T-helper 22 cell (primary cell): Measurements from ENCODE around the gene WDR27.
"Not testable (repeated sequence)": the region's sequence is repeated elsewhere in the genome, so short reads cannot be mapped to it uniquely, and the experiment has no call there.

Experiments used
- DNase-seq: peaks from one replicate; pipeline ENCODE4 v3.0.0-alpha.2; 2020; ENCODE audit warnings: low read depth

Gene WDR27

DNA sequence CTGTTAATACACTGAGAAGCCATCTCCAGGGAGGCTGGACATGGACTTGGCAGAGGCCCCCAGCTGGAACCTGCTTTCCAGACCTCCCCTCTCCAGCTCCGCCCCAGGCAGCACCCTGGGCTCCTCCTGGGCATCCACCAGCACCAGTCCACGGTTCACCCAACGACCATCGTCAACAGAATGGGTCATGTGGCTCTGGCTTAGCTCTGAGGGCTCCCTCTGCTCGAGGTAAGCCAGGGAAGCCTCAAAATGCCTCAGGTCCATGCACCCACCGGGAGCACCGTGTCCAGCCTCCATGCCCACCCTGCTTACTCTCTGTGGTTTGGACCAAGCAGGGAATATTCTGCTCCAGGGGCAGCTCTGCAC lies 40.5 kb downstream of the WDR27 start:
- no peak for DNase-seq

DNA sequence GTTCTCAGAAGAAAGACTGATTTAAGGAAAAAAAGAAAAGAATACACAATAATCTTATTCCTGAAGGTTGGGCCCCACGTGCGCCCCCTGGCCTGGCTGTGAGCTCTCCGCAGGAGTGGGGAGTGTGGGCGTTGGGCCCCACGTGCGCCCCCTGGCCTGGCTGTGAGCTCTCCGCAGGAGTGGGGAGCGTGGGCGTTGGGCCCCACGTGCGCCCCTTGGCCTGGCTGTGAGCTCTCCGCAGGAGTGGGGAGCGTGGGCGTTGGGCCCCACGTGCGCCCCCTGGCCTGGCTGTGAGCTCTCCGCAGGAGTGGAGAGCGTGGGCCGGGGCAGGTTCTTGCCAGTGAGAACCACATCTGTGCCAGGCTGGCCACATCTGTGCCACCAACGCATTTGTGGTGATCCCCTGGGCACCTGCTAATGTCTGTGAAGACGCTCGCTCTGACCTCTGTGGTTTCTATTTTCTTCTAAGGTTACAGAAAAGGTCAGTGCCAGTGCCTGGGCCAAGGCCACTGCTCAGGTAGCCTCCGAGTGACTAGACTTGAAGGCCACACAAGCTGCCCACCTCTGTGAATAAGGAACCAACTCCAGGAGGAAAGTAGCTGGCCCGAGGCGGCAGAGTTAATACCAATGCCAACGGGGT lies 41.0 kb downstream of the WDR27 start:
- no peak for DNase-seq

DNA sequence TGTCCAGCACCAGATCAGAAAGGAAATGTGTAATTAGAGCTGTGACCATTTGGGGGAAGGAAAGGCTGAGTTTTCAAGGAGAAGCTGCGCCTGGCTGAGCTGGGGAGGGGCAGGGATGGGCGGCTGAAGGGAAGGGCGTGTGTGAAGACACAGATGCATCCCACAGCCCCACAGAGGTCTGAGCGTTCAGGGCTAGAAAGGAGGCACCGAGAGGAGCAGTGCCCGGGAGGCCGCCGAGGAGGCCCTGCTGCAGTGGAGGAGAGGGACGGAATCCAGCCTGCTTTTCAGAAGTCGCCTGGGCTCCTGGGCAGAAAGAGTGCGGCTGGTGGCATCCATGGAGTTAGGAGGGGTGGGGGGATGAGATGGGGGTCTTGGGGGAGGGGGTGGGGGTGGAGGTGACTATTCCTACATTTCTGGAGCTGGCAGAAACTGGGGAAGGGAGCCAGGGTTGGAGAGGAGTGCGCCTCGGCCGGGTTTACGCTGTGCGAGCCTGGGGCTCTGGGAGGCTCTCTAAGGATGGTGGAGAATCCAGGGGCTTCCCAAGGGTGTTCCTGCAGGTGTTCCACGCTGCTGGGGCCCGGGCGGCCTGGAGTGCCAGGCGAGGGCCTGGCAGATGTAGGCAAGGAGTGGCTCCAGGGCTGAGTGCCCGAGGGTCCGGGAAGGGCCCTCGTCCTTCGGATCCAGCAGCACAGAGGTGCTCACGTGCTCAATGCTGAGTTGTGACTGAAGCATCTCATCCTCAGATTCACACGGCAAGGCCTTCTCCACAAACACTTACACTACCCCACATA lies 41.8 kb downstream of the WDR27 start:
- DNase-seq: no peak

DNA sequence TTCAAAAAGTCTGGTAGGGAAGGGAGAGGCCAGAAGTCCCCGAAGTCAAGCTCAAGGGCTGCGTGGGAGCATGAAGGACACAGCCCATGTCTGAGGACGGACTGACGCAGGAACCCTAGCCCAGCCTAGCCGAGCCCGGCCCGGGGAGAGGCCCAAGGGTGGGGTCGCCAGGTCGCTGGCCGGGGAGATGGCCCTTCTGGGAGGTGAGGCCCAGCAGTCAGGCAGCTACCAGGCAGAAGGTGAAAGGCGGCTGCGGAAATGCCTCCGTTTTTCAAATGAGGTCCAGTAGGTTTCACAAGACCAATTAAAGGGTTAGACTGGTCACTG lies 44.6 kb downstream of the WDR27 start:
- no peak for DNase-seq

DNA sequence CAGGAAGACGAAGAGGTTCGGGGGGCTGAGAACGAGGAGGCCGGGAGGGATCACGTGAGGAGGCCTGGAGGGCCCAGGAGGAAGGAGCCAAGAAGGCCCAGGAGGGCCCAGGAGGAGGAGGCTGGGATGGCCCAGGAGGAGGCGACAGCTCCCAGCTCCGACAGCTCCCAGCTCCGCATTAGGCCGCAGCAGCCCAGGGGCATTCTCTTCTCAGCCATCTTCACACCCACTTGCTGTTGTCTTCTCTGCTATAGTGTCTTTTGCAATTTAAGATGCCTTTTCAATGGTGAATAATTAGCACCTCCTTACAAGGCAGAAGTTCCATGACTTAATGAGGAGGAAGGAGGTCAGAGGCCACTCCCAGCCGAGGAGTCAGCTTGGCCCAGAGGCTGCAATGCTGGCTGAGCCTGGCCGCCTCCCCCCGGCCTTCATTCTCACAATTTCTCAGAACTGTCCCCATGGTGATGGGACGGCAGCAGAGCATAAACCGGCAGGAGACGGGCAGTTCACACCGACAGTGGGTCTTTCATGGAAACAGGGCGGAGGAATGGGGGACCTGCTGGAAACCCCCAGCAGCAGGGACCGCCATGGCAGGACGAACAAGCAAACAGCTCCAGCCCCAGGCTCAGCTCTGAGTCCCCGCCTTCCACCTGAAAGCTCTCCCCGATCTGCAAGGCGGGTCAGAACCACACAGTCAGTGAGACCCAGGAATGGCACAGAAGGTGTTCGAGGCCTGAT lies 45.1 kb downstream of the WDR27 start:
- no peak for DNase-seq

DNA sequence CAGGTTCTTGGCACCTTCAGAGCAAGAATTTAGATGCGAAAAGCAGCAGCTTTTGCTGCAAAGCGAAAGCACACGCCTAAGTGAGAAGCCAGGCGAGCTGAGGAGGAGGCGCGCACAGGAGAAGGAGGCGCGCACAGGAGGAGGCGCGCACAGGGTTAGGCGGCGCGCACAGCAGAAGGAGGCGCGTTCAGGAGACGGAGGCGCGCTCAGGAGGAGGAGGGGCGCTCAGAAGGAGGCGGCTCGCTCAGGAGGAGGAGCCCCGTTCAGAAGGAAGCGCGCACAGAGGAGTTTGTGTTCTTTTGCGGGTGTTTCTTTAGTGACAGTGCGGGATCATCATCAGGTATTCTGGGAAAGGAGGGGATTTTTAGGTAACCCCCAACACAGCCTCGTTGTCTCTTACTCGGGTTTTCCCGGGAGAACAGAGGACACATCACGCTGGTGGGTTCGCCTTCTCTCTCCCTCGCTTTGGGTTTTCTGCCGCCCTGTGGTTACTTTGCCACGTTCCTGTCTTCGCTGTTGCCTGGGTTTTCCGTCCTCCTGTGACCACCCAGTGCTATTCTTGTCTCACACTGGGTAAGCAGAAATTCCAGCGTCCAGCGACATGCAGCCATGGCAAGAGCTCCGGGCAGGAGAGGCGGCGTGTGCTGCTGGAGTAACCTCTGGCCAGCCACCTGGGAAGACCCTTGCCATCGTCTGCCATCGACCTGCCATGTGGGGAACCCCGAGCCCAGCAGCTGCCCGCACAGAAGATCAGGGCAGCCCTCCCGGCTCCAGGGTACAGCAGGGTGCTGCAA lies 47.0 kb downstream of the WDR27 start:
- peak; percentile 48 for DNase-seq

DNA sequence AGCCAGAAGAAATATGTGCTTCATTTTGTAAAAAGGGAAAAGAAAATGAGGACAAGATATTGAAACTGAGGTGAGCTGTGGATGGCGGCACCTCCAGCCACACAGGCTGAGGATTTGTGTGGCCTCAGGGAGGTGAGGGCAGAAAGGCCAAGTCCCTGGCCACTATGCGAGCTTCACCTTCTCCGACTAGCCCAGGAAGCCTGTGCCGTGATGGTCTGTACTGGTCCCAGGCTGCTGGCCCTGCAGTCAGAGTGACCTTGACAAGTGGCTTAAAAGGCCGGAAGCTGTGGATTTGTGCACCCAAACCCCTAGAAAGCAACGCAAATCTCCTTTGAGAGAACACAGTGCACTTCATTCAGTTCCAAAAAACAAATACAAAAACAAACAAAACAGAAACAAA lies 48.1 kb downstream of the WDR27 start:
- no peak for DNase-seq

DNA sequence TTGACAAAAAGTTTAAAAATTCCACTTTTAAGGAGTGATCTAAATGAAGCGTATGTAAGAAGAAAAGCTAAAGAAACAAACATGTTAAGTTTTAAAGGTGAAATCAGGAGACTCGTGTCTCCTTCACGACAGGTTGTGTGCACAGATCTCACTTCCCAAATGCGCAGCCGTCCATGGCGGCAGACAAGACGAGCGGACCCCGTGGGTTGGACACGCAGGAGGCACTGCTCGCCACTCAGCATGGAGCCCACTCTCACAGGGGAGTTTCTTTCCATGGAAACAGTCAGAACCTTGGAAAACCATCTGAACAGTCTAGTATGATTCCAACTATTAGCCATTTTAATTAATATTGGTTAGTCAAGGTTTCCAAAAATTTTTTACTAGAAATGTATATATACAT lies 48.9 kb downstream of the WDR27 start:
- no peak for DNase-seq

DNA sequence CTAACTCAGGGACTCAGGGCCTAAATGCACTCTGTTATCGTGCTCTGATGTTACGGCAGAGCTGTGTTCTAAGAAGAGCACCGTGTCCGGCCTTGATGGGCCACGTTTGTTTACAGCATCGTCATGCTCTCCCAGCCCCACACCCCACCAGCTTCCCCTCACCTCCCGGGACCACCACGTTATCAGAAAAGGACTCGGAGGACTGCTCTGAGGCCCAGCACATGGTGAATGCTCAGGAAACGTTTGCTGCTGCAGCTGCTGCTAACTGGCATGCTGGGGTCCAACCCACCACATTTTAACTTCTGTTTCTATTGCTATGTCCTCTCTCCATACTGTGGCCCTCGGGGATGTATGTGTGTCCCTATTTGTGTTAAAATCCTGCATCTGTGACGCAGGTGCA lies 50.3 kb downstream of the WDR27 start:
- DNase-seq: no peak

DNA sequence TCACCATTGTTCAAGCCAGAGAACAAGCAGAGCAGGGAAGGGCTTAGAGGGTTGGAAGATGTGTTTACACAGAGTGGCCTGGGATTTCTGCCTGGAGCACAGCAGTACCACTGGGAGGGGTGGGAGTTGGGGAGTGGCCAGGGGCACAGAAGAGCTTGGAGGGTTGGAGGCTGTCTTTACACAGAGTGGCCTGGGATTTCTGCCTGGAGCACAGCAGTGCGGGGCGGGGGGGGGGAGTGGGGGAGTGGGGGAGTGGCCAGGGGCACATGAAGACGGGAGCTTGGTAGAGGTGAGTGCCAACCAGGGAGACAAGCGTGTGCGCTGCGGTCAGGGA lies 50.9 kb downstream of the WDR27 start:
- no peak for DNase-seq

DNA sequence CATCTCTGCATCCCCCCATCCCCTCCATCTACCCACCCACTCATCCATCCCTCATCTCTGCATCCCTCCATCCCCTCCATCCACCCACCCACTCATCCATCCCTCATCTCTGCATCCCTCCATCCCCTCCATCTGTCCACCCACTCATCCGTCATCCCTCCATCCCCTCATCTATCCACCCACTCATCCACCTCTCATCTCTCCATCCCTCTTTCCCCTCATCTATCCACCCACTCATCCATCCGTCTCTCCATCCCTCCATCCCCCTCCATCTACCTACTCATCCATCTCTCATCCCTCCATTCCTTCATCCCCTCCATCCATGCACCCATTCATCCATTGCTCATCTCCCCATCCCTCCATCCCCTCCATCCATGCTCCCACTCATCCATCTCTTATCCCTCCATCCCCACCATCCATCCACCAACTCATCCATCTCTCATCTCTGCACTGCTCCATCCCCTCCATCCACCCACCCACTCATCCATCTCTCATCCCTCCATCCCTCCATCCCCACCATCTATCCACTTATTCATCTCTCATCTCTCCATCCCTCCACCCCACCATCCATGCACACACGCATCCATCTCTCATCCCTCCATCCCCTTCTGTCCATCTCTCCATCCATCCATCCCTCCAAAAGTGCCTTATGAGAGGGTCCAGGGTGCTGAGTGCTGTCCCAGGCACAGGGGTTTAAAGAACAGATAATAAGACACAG lies 51.4 kb downstream of the WDR27 start:
- no peak for DNase-seq

DNA sequence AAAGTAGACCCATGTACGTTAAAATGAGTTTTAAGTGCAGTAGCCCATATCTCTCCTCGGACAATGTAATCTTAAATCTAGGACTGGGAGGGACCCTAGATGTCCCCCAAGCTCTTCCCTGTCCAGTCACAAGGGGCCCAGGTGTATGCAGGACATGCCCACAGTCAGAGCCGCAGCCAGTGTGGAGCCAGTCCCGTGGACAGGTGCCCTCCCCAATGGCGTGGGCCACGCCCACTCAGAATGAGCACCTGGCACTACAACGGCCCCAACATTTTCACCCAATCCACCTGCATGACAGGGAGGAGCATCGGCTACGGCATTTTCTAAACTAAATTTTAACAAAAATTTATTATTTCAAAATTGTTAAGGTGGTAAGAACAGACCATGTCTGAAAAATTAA lies 53.2 kb downstream of the WDR27 start:
- no peak for DNase-seq

DNA sequence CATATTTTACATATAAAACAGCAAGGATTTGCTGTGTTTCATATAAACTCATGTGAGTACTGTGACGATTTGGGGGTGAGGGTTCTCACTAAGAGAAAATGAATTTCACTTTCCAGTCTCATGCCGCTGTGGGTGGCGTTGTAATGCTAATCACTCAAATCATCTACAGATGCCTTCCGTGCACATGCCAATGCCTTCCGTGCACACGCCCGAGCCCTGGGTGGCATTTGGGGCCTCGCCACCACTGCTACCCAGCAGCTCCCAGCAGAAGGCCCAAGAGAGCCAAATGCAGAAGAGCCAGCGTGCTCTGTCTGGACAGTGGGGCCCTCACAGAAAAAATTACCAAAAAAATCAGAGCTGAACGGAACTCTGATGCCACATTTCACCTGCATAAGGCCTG lies 53.7 kb downstream of the WDR27 start:
- no peak for DNase-seq

DNA sequence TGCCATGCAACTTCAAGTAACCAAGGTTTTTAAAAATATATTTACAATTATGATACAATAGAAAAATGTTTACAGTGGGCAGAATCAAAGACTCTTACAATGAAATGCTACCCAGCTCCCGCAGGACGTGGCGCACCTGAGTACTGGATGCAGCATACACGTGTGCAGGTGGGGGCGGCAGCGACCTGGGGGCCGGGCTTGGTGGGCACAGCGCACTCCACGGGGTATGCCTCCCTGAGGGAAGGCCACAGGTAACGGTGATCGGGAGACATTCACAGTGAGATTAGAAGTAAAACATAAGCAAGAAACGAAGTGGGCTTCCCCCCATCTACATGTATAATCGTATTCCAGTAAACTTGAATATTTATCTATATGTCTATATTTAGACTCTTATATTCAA lies 54.2 kb downstream of the WDR27 start:
- DNase-seq: no peak

DNA sequence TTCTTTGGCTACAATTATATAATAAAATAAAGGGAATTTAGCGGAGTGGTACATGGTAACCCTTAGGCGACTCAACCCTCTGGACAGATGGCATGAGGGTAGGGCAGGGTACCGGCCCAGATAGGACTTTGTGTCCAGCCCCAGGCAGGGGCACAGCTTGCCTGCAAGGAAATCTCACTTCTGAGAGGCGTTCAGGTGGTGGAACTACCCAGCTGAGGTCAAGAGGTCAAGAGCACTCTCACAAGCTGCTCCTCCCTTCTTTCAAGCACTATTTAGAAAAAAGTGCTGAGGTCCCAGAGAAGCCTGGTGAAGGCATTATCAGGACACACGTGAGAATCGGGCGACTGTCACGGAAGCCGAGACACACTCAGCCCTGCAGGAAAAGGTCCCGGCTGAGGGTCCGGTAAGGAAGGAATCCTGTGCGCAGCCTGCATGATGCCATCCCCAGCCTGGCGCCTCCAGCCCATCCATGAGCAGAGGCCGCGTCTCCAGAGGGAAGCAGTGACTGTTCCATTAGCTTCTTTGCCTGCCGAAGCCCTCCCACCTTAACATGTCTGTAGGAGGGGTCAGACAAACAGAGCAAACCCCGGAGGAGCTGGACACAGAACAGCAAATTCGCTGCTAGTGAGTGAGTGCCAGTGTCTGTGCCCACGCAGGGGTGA lies 54.8 kb downstream of the WDR27 start:
- DNase-seq: no peak

DNA sequence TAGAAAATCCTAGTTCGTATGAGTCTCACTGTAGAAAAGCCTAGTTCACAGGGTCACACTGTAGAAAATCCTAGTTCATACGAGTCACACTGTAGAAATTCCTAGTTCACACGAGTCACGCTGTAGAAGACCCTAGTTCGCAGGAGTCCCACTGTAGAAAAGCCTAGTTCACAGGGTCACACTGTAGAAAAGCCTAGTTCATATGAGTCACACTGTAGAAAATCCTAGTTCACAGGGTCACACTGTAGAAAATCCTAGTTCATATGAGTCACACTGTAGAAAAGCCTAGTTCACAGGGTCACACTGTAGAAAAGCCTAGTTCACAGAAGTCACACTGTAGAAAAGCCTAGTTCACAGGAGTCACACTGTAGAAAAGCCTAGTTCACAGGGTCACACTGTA lies 56.4 kb downstream of the WDR27 start:
- DNase-seq: not testable (repeated sequence)

DNA sequence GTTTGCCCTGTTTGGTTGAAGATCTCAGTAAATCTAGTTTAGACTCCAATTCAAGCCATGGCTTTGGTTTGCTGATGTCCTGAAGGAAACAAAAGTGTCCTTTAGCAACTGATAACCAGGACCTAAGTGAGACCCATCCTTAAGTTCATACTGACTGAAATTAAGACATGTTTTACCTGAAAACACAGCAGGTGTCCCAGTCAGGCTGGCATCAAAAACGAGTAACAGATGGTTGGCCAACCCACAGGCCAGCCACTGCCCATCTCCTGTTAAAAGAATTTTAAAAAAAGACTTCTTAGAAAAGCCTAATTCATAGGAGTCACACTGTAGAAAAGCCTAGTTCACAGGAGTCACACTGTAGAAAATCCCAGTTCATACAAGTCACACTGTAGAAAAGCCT lies 58.3 kb downstream of the WDR27 start:
- DNase-seq: no peak

DNA sequence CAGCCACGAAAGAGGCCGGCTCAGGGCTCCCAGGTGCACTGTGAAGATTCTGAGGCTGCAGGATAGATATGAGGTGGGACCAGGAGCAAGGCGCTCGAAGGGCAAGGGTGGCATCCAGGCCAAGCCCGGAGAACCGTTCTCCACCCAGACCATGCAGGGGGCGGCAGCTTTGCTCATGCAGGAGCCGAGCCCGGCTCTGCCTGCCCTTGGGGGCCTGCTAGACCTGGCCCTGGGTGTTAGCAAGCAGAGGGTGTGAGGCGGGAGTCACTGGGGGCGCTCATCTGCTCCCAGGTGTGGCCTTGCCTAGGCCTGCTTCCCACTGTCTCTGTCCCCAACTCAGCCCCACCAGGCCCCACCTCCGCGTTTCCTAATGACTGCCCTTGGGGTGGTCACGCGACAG lies 59.4 kb downstream of the WDR27 start:
- no peak for DNase-seq

DNA sequence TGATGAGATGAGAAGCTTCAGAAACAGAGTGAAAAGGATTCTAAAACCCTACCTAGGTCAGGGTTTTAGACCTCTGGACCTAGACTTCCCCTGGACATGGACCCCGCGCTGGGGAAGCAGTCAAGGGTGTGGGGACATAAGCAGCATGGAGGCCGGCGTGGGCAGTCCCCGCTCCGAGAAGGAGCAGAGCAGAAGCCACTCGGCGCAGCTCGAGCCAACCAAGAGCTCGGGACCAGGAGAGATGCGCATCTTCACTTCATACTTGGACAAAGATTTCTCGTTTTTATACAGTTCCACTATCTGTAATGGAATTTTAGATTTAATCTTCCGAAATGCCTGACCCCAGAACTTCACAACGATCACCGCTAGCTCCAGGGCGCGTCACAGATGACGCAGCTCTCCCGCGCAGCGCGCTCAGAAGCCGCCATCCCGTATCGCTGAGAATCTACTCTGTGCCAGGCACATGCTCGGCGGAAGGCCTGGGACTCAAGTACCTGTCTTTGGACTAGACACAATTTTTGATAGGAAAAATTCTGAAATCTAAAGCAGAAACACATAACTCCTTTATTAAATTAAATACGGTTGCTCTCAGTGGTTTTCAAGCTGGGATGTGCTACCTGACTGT lies 60.3 kb downstream of the WDR27 start:
- DNase-seq: no peak

DNA sequence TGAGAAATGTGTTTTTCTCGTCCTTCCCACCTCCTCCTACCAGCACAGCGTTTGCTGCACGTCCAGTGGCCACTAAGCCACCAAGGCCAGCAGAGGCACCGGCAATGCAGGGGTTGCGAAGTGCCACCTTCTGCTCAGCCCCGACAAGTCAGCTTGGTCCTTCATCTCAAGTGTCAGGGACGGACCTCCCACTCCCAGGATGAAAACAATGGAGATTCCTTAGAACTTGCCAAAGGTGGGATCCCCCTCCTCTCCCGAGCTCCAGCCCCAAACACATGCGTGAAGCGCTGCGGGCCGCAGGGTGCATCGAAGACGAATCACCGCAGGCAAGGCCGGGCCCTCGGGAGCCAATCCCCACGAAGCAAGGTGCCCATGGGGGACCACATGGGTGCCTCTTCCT lies 60.8 kb downstream of the WDR27 start:
- DNase-seq: no peak

DNA sequence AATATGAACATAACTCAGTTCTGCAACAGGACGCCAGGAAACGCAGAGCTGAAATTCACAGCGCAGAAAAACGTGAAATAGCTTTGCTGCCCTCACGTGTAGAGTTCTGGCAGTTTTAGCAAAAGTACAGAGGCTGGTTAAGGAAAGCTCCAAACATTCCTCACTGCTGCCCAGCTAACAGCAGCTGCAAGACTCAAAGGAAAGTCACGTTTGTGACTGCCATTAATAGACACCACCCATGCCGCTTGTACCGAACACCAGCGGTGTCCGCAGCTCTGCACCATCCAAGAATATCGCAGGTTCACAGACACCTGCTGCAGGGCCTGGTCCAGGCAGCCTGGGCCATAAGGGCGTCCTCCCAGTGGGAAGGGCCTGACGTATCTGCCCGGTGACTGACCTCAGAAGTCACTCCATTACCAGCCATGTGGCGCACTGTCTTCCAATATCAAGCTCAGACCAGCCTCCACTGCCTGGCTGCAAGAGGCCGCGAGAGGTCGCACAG lies 61.4 kb downstream of the WDR27 start:
- DNase-seq: no peak
